ENCODE results near the gene HAPLN3.
A peak's percentile ranks its signal among the peaks of the same experiment; 100 is the strongest.

HAPLN3 gene

DNA sequence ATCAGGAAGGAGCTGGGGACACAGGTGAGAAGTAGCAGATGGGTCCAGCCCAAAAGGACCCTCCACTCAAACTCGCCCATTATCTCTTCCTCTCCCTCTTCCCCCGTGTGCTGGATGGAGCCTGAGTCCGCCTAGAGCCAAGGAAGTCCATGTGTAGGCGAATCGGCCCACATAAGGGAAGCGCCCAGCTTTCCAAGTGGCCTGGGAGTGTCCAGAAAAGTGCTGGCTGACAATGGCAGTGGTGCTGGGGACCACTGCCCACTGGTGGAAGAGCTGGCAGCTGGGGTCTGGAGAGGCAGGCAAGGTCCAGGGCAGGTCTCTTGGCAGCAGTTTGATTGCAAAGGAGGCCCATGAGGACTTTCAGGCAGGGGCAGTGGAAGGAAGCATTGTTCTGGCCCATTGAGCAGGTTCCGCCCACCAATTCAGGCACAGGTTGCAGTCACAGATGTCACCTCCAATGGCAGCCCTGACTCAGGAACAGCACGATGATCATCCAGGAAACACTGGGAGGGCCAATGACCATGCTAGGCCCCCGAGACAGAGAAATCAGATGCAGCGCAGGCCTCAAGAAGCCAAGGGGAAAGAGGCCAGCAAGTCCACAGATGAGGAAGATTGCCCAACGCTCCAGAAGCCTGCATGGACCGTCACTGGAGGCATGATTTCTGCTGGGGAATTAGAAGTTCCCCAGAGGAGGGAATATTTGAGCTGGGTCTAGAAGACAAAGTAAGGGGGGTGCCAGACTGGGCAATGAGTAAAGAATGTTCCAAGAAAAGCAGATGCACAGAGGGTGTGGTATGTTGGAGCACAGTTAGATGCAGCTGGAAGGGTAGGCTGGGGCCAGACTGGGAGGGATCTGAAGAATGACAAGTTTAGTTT is 14.8 kb upstream of the HAPLN3 start:
- no peak for DNase-seq

DNA sequence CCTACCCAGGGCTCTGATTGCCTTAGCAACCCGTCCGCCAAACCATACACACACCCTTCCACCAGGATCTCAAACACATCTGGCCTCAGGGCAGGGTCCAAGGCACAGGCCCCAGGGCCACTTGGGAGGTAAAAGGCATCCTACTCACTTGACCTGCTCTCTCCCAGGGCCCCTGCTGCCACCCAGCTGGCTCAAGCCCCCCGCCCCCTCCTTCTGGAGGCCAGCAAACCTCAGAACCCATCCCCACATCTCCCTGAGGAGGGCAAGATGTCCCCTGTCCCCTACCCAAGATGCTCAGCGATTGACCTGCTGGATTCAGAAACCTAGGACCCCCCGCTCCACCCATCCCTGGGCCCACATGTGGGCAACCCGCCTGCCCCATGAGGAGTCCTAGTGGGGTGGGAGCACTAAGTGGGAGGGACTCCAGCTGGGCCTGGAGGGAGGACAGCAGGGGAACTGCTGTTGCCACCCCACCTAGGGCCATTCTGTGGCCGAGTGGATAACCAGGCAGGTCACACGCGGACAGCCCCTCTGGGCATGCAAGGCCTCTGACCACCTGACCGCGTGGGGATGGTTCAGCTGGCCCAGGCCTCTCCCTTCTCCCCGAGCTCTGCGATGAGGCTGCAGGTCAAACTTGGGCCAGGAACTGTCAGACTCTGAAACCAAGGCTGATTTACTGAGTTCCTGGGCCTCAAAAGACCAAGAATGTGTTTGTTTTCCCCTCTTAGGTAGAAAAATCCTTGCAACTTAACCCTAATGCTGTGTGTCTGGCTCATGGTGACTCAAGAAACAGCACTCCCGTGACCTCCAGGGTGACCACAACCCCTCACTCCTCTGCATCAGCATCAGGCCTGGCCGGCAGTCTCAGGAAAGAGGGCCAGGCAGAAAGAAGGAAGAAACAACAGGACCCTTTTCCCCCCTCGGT is 13.6 kb upstream of the HAPLN3 start:
- no peak for DNase-seq

DNA sequence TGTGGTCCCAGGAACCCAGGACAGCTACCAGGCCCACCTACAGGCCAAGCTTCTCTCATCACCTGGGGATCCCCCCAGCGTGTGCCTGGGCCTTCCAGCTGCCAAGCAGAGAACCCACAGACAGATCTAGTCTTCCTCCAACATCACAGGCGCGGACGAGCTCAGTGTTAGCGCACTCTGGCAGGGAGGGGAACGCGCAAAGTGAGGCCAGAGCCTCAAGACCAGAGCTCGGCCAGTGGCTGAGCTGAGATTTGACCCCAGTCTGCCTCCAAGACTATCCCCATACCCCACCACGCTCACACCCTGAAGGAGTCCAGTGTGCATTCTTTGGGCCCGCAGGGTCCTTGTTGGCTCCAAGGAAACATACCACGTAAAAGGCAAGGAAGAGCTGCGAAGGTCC is 12.8 kb upstream of the HAPLN3 start:
- no peak for DNase-seq

DNA sequence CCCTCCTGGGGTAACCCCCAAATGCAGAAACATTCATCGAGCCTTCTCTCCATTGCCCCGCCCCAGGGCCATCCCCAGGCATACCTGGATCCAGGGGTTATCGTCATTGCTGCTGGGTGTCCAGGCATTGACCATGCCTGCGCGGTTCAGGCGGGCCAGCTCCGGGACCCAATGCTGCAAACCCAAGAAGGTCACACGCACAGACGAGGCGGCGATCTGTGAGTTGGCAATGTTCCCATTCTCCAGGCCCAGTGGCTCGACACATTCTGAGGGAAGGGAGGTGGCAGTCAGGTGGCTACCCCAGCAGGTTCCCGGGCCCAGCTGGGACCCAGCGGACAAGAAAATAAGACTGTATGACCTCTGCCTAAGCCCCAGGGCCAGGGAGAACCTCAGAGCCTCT is 11.8 kb upstream of the HAPLN3 start:
- no peak for DNase-seq

DNA sequence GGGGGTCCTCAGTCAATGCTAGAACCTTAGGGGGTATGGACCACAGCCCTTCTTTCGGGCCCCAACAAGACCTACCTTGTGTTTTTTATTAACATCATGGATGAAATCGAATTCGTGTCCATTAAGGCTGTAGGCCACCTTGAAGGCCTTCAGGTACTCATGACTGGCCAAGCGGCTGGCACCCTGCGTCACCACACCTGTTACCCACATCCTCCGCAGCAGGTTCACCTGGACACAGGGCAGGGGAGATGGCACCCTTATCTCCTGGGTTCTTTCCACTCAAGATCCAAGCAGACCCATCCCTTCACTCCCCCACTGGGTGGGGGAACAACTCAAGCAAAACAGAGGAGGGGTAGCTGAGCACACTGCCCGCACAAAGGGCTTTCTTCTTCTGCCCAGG is 11.2 kb upstream of the HAPLN3 start:
- no peak for DNase-seq

DNA sequence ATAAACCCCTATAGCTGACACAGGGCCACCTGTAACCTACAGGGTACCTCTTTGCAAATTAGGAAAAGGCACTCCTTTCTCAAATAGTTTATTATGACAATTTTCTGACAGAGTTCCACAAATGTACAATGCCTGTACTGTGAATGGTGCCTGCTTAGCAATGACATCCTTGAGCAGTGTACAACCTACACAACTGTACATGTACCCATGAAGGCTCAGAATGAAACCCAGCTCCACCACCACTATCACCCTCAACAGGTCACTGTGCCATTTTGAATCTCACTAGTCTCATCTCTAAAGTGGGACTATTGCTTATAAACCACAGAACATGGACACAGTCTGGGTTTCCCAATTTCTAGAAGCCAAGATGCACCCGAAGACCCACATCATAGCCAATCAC is 10.8 kb upstream of the HAPLN3 start:
- no peak for DNase-seq

DNA sequence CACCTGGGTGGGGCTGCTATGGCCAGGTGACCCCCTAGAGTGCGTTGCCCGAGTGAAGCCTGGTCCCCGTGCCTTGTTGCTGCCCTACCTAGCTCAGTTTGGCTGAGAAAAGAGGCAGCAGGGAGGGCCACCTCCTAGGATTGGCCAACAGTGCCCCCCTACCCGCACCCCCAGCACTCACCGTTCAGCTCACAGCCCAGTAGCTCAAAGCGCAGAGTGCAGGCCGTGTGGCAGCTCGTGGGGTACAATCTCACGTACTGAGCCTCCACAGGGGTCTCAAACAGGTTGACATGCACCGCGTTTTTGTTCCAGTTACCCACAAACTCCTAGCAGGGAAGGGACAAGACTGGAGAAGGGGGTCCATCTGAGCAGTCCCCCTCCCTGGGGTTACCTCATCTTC is 10.2 kb upstream of the HAPLN3 start:
- no peak for DNase-seq

DNA sequence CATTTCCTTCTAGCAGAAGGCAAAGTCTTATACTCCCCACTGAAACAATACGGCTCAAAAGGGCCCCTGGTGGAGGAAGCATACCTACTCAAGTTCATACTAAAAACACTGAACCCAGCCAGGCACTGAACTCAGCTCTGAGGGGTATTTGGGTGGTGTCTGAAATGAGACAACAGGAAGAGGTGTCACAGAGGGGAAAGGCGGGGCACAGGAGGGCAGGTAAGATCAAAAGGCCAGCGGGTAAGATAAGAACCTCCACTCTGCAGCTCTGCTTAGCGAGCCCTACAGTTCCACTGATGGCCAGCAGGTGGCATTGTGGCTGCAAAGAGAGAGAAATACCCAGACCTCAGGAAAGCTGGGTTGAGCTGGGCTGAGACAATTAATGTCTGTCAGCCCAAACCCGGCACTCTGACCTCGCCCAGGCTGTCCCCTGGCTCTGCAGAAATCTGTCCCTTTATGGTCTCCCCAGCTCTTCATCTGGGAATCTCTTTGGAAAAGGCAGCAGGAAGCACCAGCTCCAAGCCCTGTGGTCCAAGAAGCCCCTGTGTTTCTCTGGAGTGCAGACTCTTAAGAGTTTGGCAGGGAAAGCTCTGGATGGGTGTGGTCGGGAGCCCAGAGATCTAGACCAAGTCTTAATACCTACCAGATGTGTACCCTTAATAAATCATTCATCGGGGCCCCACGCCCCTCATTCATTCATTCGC is 9.4 kb upstream of the HAPLN3 start:
- DNase-seq: peak; percentile 92

DNA sequence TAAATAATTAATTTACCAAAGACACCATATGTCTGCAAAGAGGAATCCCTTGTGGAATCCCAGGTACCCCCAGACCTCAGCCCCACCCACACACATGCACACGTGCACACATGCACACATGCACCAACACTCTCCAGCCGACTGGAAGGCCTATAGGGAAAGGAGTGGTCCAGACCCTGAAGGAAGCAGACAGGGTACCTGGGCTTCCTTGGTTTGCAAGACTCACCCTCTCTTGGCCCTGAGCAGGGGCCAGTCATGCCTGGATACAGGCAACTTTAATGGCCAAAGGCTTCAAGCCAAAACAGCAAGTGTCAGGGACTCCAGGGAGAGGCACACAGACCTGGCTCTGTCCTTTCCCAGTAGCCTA is 8.9 kb upstream of the HAPLN3 start:
- DNase-seq: no peak

DNA sequence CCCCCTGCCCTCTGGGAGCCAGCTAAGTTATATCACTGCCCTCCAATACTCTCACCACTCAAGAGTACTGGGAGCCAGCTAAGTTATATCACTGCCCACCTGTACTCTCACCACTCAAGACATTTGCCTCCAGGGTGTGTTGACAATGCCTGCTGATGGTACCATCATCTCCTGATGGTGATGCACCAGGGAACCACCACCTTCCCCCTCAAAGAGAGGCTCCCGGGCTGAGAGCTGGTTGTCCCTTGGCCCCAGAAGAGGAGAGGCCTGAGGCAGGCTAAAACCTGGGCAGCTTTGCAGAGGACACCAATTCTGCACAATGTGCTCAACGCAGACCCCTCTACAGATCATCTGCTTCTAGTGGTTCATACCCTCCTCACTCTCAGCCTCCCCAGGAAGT is 7.5 kb upstream of the HAPLN3 start:
- no peak for DNase-seq

DNA sequence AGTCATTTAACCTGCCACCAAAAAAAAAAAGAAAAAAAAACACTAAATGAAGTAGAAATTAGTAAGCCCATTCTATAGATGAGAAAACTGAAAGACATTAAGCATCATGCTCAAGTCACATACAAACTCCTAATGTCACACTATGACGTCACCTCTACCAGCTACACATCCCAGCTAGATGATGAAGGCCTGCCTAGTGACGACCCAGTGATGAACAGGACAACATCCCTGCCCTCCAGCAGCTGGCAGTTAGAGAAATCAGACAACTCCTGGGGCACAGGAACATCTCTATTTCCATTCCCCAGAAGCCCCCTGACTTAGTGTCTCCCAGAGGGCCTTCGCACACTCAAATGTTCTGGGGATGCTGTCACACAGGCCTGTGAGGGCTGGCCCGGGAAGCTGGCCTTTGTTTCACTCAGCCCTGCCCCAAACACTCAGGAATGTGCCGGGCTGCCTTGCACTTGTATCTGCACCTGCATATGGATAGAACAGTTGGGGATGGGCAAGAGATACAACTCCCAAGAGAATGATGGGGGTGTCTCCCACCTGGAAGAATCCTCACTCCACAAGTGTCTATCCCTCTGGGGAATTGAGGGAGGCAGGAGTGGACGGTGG is 7.0 kb upstream of the HAPLN3 start:
- no peak for DNase-seq

DNA sequence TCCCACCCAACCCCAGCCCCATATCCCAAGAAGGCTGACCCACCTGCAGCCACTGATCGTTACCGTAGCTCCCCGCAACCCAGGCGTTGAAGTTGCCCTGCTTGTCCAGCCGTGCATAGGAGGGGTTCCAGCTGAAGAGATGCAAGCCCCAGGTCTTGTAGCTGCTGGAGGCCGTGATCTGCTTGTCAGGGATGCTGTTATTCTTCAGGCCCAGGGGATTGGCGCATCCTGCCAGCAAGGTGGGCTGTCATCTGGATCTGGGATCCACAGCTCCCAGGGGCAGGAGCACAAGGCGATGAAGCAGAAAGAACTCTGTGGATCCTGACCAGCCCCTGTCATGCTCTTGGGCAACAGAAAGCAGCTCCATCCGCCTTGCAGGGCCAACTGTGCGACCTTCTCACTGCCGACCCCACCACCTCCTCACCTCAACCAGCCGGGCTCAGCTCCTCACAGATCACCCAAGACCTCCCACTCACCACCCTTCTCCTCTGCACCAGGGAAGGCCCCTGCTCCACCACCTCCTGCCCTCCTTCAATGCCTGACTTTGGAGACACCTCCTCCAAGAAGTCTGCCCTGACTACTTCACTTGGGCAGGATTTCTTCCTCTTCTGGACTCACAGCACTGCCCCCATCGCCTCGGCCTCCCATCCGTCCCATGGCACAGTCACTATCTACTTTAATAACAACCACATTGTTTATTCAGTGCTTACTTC is 6.3 kb upstream of the HAPLN3 start:
- no peak for DNase-seq

DNA sequence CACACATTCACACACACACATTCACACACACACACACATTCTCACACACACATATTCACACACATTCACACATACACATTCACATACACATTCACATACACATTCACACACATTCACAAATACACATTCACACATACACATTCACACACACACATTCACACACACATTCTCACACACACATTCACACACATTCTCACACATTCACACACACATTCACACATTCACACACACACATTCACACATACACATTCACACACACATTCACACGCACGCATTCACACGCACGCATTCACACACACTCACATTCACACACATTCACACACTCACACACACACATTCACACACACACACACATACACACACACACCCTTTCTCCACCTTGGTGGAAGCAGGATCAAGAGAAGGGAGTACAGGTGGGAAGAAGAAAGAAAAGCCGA is 5.7 kb upstream of the HAPLN3 start:
- no peak for DNase-seq

DNA sequence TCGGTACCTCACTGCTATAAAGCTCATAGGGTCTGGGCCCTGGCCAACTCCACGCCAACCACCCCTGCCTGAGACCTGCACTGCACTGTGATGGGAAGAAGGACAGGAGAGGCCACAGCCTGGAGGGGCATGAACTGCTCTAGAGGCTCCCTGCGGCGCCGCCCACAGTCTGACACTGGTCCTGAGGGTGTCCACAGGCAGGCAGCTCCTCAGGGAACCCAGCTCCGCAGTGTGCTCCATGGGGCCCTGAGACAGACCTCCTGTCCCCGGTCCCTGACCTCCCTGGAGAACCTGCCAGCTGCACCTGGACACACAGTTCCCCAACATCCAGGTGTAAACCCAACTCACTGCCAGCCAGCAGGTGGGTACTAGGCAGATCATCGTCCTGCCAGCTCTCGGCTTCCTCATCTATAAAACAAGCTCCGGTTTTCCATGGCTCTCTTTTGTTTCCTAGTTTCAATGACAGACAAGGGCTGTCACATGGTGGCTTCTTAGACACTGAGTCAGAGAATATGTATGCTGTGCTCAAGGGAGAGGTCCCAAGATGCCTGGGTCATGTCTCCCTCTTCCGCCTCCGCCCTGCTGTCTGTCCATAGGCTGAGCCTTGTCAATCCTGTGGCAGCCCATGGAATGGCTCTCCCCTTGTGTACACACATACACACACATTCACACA is 5.1 kb upstream of the HAPLN3 start:
- DNase-seq: no peak

DNA sequence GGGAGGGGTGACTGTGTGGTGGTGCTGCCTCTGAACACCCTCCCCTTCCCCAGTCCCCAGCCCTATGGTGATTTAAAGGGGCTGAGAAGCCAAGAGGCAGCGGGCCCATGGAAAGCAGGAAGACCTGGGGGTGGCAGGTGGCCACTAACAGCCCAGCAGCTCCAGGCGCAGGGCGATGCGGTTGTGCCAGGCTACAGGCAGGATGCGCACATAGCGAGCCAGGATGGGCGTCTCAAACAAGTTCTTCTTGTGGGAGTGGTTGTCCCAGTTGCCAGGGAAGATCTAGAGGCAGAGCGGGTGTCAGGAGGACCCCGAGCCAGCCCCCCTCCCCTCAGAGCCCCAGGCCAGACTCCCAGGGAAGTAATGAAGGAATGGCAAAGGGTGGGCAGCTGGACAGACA is 3.9 kb upstream of the HAPLN3 start:
- no peak for DNase-seq

DNA sequence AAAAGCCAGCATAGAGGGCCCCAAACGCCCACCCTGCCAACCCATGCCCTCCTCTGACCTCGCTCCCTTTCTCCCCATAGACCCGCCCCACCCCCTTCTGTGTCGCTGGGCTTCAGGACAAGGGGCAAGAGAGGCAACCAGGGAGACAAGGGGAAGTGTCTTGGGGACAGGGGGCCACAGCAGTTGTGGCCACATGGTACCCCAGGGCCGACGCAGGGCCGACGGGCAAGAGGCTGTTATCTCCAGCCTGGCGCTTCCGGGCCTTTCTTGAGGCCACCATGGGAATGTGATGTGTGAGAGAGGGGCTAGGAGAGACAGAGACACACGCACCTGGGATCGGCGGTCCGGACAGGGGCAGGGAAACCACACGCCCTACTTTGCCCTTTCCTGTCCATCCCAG is 3.4 kb upstream of the HAPLN3 start:
- DNase-seq: no peak

DNA sequence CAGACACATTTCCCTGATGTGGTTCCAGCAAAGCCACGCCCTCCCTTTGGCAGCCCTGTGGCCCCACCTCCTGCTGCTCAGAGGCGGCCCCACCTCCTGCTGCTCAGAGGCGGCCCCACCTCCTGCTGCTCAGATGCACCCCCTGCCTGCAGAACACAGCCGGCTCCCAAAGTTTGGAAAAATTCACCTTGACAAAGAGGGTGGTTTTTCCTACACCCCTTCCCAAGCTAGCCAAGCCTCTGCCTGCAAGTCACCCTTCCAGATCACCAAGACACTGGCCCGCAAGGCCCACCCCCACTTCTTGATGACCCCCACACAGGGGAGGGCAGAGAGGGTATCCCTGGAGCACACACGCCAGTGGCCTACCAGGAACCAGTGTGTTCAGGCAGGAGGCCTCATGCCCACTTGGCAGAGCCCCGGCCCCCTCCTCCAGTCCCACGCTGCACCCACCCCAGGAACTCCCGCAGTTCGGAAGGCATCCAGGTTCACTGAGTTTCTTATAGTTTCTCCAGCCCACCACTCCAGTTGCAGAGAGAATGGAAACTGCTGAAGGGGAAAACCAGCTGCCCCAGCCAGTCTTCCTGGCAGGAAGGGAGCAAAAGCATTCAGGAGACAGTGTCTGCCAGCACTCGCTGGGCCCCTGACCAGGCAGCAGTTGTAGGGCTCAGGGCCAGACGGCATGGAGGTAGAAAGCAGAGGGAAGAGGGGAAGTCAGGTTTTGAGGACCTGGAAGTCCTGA is 2.3 kb upstream of the HAPLN3 start:
- DNase-seq: peak; percentile 66

DNA sequence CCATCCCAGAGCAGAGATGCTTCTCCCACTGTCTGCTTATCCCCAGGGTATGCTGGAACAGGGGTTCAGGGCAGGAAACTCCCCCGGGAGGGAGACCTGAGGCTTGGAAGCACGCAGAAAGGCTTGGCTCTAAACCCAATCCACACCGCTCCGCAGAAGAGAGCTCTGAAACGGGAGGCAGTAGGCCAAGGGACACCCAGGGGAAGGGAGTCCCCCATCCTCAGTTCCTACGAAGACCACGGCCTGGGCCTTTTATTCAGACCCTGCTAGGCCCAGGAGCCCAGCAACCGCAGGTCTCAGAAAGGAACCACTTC is 1.8 kb upstream of the HAPLN3 start:
- DNase-seq: no peak

DNA sequence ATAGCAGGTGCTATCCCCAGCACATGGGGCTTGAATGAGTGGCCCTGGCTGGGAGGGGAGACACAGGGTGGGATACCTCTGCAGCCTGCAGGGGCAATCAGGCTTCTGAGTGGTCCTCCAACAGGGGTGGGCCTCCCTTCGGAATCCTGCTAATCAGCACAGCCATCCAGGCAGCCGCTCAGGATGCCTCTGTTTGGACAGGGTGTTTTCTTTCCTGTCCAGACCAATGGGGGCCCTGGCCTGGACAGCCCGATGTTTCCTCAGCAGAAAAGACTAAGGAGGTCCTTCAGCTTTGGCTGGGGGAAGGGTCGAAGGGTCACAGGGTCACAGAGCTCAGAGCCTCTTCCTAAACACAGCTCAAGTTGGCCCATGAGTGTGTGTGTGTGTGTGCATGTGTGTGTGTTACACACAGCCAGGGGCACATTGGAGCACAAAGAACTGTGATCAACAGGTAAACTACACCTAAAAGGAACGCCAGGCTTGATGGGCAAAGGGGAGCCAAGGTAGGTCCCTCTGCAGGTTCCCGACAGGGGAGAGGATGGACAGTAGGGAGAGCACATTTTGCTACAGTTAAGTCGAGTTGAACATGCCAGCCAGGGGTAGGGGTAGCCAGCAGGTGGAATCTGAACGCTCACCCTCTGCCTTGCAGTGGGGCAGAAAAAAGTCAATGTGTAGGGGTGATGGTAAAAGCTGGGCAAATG is 1.1 kb upstream of the HAPLN3 start:
- DNase-seq: no peak

DNA sequence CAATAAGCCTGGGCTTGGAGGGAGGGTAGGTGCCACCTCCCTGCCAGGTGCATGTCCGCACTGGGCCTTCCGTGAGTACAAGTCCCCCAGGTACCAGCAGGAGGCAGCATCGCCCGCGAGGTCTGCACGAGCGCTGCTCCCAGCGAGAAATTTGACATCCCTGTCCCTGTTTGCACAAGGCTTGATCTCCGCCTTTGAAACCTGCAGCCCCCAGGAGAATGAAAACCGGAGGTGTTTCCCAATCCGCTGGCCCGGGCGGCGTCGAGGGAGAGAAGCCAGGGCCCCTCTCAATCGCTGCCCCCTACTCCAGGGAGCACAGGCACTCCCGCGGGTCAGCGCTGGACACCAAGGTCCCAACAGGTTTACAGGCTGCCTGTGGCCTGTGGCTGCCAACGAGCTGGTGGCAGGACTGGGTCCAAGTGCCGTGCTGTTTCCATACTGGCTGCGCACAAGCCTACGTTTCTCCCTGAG is 961 bp downstream of the HAPLN3 start:
- peak; percentile 87 for DNase-seq
